GM15510 (cell line): Measurements from ENCODE around the gene SMARCB1.

Experiments used
- POLR2A ChIP-seq: IDR thresholded peaks from 3 replicates; pipeline ENCODE4 v1.6.1; 2011; ENCODE audit warnings: borderline replicate concordance; ENCODE audit not compliant: insufficient read length; ENCODE audit errors: extremely low read depth

Gene SMARCB1

DNA sequence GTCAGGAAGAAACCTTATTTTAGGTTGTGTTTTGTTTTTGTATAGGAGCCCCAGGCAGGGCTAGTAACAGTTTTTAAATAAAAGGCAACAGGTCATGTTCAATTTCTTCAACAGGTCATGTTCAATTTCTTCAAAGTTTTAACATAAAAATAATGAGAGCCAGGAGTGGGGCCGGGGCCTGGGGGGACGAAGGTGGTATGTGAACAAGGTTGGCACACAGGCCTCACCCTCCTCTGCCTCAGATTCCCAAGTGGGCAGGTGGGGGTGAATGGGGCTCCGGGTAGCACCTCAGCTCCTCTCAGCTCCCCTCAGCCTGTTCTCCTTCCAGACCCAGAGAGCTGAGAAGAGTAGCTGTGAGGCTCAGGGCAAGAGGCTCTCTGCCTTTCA lies 47.6 kb downstream of the SMARCB1 start:
- no peak for TF ChIP-seq POLR2A

DNA sequence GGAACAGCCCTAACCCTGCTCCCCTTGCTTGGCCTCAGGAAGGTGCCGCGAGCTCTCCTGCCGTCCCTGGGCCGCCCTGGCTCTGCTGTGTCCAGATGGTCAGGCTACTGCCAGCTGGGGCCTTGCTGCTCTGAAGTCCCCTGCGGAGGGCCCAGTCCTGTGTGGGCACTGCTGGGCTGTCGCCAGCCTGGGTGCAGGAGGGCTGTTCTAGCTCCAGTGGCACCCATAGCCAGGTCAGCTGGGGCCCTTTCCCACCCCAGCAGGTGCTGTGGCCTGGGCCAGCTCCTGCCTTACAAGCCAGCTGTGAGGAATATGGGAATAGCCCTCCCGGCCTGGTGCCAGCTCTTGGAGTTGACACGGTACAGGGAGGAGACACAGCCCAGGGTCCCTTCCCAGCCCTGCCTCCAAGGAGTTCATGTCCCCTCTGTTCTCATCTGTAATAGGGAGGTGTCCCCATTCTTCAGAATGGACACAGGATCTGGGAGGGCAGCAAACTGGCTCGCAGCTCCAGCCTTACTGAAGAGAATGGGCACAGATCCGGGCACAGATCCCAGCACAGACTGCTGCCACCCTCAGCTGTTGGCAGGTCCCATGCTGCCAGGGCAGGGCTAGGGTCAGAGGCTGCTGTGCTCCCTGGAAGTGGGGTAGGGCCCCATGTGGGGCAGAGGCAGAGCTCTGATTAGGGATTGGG lies 48.2 kb downstream of the SMARCB1 start:
- TF ChIP-seq POLR2A = no peak

DNA sequence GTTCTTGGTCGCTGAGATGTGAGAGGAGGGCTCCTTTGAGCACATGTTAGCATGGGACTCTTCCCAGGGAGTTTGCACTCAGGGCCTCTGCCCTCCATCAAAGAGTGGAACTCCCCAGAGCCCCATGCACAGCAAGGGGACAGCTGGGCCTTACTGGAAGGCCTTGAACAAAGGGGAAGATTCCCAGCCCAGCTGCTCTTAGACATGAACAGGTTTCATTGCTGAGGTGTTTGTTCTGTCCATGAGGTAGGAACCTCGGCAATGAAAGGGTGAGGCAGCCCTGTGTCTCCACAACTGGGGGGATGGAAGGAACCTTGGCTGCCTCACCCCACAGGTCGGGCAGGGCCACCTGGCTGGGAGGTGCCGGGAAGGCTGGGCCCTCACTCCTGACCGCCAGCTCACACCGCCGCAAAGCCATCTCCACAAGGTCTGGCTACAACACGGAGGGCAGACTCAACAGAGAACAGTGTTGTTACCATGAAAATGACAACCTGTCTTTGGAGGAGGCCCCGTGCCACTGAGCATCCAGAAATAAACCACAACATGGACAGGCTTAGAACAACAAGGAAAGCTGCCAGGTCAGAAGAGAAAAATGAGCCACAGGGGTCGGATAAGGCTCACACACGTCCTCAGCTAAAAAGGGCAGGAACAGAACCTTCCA lies 48.8 kb downstream of the SMARCB1 start:
- TF ChIP-seq POLR2A = no peak

- TF ChIP-seq POLR2A = no peak
Measured at GRCh38 chr22:23836281-23836680, 49.5 kb downstream of the SMARCB1 start.

GRCh38 chr22:23836692-23837495 lies 50.1 kb downstream of the SMARCB1 start:
- no peak for TF ChIP-seq POLR2A

GRCh38 chr22:23837496-23837859 lies 50.7 kb downstream of the SMARCB1 start:
- no peak for TF ChIP-seq POLR2A

DNA sequence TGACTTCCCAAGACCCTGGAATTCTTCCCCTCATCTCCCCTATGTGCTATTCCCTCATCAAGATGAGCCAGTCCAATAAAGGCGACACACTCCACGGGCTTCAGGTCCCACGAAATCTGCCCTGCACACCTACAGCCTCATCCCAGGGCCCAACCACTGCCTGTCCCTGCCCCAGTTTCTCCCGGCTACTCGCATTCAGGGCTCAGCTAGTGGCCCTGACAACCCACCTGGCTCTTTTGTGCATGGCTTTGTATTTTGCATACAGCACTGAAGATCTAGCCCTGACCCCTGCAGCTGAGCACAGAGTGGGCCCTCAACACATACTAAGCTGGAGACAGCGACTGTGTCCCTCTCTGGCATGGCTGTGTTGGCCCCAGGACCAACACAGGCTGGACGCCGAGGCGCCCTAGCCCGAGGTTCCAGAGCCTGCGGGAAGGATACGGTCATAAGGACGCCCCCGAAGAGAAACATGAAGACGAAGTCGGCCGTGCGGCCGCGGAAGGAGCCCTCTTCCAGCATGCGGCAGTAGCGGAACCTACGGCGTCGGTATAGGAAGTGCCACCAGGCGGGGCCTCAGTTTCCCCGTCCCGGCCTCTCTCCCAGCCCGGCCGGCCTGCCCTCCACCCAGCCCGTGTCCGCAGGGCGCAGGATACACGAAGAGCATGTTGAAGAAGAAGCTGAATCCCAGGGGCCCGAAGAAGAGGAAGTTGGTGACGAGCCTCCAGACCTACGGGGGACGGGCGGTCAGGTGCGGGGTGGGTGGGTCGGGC lies 51.3 kb downstream of the SMARCB1 start:
- no peak for TF ChIP-seq POLR2A

GRCh38 chr22:23838681-23839468 lies 52.1 kb downstream of the SMARCB1 start, which contains the start of gene DERL3:
TSS of gene DERL3 (minus strand) at chr22:23839006. CDS start at chr22:23838987, 19 bp downstream.
- peak; percentile 27 for TF ChIP-seq POLR2A

- no peak for TF ChIP-seq POLR2A
Measured at GRCh38 chr22:23840026-23840425, 53.3 kb downstream of the SMARCB1 start.

DNA sequence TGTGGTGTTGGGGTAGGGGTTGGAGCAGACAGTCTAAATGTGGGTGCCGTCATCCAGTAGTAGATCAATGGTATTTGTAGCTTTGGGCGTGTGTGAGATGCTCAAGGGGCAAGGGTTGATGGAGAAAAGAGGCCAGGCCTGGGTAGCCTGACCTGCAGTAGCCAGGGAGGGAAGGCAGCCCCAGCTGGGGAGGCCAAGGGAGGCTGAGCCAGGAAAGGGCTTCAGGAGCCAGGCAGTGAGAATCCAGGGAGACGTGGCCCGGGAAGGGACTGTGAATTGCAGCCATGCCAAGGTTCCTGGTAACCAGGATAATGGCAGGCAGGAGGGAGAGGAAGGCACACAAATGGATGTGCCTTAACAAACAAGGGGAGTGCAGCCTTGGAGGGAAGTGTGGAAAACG lies 54.5 kb downstream of the SMARCB1 start:
- no peak for TF ChIP-seq POLR2A

DNA sequence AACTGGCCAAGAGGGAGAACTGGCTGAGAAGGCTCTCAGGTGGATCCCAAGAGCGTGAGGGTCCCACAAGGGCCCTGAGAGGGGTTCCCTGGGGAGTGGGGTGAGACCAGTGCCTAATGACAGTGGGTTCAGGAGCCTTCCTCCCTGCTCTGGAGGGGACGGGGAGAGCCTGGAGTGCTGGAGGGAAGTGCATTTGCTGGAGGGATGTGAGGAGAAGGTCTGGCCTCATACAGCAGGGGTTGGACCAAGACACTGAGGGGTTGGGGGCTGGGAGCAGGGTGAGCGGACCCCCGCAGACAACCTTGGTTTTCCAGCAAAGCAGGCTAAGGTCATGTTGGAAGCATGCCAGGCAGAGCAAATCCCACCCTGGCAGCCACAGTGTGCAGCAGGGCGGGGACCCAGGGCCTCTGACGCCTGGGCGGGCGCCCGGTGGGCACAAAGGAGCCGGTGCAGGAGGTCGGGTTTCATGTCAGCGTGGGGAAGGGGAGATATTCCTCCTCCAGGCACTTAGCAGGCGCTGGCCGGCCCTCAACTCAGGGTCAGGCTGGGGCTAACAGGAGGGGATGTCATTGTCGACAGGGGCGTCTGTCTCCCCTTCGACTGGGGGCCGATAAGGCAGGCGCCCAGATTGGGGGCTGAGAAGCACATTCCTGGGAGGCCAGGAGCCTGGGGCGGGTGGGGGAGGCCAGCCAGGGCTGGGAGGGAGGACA lies 55.1 kb downstream of the SMARCB1 start:
- TF ChIP-seq POLR2A = no peak

DNA sequence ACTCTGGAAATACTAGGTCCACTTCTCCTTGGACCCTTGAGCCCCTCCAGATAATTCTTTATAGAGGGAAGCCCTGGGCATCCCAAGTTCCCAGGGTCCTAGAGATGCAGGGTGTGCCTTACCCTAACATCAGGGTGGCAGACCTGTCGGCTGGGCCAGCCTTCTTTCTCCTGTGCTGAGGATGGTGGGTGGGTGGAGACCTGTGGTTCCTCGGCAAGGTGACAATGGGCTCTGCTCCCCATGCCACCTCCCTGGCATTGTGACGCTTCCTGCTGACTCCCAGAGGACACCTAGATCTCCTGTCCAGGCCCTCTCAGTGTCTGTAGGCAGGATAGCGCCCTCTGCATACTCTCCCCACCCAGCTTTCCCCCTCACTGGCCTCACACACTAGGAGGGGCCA lies 55.8 kb downstream of the SMARCB1 start:
- no peak for TF ChIP-seq POLR2A

DNA sequence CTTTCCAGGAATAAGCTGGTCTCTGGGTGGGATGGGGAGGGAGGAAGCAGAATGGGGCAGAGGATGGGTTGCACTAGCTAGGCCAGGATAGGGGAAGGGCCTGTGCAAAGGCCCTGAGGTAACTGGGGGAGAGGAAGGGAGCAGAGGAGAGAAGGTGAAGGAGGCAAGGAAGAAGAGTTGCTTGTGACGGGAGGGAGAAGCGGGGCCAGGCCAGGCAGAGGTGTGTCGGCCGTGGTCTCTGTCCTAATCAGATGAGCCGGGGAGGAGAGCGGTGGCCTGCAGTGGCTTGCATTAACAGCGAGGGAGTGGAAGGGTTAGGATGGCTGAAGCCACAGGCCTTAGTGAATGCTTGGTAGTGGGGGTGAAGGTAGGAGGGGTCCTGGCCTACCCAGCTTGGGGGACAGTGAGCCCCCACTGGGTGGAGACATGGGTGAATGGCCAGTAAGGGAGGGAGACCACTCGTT lies 58.0 kb downstream of the SMARCB1 start:
- TF ChIP-seq POLR2A = no peak

DNA sequence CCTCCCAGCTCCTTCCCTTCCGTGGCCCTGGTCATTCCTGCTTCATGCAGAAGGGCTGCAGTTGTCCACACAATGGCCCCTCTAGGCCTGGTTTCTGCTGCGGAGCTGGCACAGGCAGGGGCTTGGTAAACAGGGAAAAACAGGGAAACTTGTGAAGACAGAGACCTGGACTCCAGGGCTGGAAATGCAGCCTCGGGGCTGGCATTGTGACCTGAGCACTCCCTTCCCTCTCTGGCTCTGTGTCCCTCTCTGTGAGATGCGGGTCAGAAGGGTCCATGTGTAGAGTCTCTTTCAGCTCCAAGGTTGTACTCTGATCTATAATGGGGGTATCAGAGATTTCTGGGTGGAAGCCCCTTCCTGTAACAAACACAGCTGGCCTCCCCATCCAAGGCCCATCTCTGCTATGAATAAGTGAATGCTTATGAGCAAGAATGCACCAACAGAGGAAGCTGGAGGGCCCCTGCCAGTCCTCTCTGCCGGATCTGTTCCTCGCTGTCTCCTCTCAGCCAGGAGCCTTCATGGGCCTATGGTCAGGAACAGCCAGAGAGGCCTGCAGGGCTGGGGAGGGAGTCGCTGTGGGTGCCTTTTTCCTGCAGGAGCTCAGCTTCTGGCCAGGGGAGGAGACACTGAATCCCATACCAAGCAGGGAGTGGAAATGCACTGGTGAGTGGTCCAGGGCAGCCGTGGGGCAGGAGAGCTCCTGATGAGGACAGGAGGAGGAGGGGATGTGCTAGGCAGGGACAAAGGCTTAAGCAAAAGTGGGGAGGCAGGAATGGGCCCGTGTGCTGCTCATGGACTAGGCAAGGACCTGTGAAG lies 58.7 kb downstream of the SMARCB1 start:
- no peak for TF ChIP-seq POLR2A
